Measurements from ENCODE around the gene GET4. TPM values are rescaled to one million over a fixed set of nuclear protein-coding genes. Genes with fewer than 3 reads are reported as not detected.

GET4 gene
- total and polyA plus RNA-seq, 2 of the 8 experiments (the other 6 are each of a cell fraction or from before 2014, with no cell fraction given): 56.7 to 74.1 TPM

- no peak for TF ChIP-seq E2F6 (IDR thresholded peaks at IDR 0.05)
Measured at GRCh38 chr7:914521-915194, 38.3 kb downstream of the GET4 start (continued).

Data from H1 (cell line).